ENCODE measurements around the gene S100A12. TPM values are rescaled to one million over a fixed set of nuclear protein-coding genes. Genes with fewer than 3 reads are reported as not detected.

S100A12 gene
- total and polyA plus RNA-seq, 3 donors from 2014 or later, result not detected

- WGBS, 2 donors, result 67 to 72% methylated on average over 3 of the region's 3 CpGs
- Histone ChIP-seq H3K4me1 (no peaks in the 10 kb centered on the region), H3K9me3 (no peaks in the 10 kb centered on the region), H3K4me3 (no peak overlapping the region), H3K27ac (no peak overlapping the region), H3K36me3 (ENCODE audit: low read depth, missing control alignments) (no peaks in the 10 kb centered on the region), H3K27me3 (no peaks in the 10 kb centered on the region)
- intact Hi-C loops (cut with DNase I; ENCODE audit: low total_unique reads), result no loop called here
- no peak for TF ChIP-seq CTCF (IDR thresholded peaks at IDR 0.05)
- no peak for TF ChIP-seq POLR2A (IDR thresholded peaks at IDR 0.05)
- no peak for DNase-seq
Observed at GRCh38 chr1:153392258-153392657, 16.8 kb upstream of the S100A12 start.

- no peak for TF ChIP-seq CTCF (IDR thresholded peaks at IDR 0.05)
- TF ChIP-seq POLR2A (IDR thresholded peaks at IDR 0.05), result no peak
- Histone ChIP-seq H3K4me1 (no peaks in the 10 kb centered on the region), H3K27ac (no peak within 1 kb of the TSS), H3K9me3 (no peaks in the 10 kb centered on the region), H3K4me3 (no peak within 1 kb of the TSS), H3K36me3 (ENCODE audit: low read depth, missing control alignments) (no peaks in the 10 kb centered on the region), H3K27me3 (no peaks in the 10 kb centered on the region)
- peak; percentile 43 for DNase-seq
- intact Hi-C loops (cut with DNase I; ENCODE audit: low total_unique reads), result no loop called here
- 76 to 78% methylated on average over 7 of the region's 7 CpGs for WGBS, 2 donors
Observed at GRCh38 chr1:153390938-153391710, 15.7 kb upstream of the S100A12 start, which contains the start of gene S100A8. S100A8 (minus strand) TSS chr1:153391073; CDS start chr1:153390535, 538 bp downstream.

- WGBS, 2 donors, result 70 to 76% methylated on average over 16 to 17 of the region's 17 CpGs
- H3K9me3 ChIP-seq, result no peaks in the 10 kb centered on the region
- no peak for TF ChIP-seq POLR2A (IDR thresholded peaks at IDR 0.05)
- no peak for TF ChIP-seq CTCF (IDR thresholded peaks at IDR 0.05)
- no peaks in the 10 kb centered on the region for H3K36me3 ChIP-seq (ENCODE audit: low read depth, missing control alignments)
- no peaks in the 10 kb centered on the region for H3K27me3 ChIP-seq
- H3K4me3 ChIP-seq, result no peak overlapping the region
- no peak for DNase-seq
- H3K4me1 ChIP-seq, result no peaks in the 10 kb centered on the region
- no peak overlapping the region for H3K27ac ChIP-seq
- intact Hi-C loops (cut with DNase I; ENCODE audit: low total_unique reads), result no loop called here
Observed at GRCh38 chr1:153389973-153390879, 14.8 kb upstream of the S100A12 start.

GRCh38 chr1:153389401-153389800 is 14.0 kb upstream of the S100A12 start:
- WGBS, 2 donors, result 88 to 96% methylated on average over 1 of the region's 1 CpG
- no peaks in the 10 kb centered on the region for H3K36me3 ChIP-seq (ENCODE audit: low read depth, missing control alignments)
- H3K4me3 ChIP-seq, result no peak overlapping the region
- no peak overlapping the region for H3K27ac ChIP-seq
- H3K9me3 ChIP-seq, result no peaks in the 10 kb centered on the region
- DNase-seq, result no peak
- H3K4me1 ChIP-seq, result no peaks in the 10 kb centered on the region
- TF ChIP-seq CTCF (IDR thresholded peaks at IDR 0.05), result no peak
- no peak for TF ChIP-seq POLR2A (IDR thresholded peaks at IDR 0.05)
- intact Hi-C loops (cut with DNase I; ENCODE audit: low total_unique reads), result no loop called here
- no peaks in the 10 kb centered on the region for H3K27me3 ChIP-seq
